Measurements from ENCODE around the gene CDK11A. TPM values are rescaled to one million over a fixed set of nuclear protein-coding genes. Genes with fewer than 3 reads are reported as not detected.

Gene CDK11A
- polyA plus RNA-seq, 3 donors, result 4.4 to 80.1 (median 13.3) TPM

- H3K4me1 ChIP-seq (ENCODE audit: control insufficient read depth in 1 of 2, insufficient read depth in 2 of 2, low read length in 2 of 2), result peaks cover 0 to under 1% of the 10 kb centered on the region in 2 donors
- peak overlapping the region in 2 of 7 donors; percentile 40 to 42 for H3K27ac Mint-ChIP-seq
- H3K9ac ChIP-seq (ENCODE audit: insufficient read depth, low read length, poor library complexity, severe bottlenecking), result no peak overlapping the region
- no peak for DNase-seq
- no peak overlapping the region for H3K4me2 ChIP-seq (replicated peaks; ENCODE audit: extremely low read depth, low read length, poor library complexity, severe bottlenecking)
- peaks cover 37% of the 10 kb centered on the region for H3K79me2 ChIP-seq (ENCODE audit: insufficient read depth, low read length)
- WGBS (ENCODE audit: insufficient coverage), result 96% methylated on average over 16 of the region's 16 CpGs
- peaks cover 2% of the 10 kb centered on the region for H3K4me1 Mint-ChIP-seq
- H3K27me3 Mint-ChIP-seq (ENCODE audit: low read depth in 3 of 3), result peaks cover 0 to 2% (median 0%) of the 10 kb centered on the region in 3 donors
- no peak overlapping the region for H3K4me3 Mint-ChIP-seq
- H3K27me3 ChIP-seq (ENCODE audit: control insufficient read depth in 2 of 2, insufficient read depth in 2 of 2, low read length in 2 of 2), result no peaks in the 10 kb centered on the region
- no peaks in the 10 kb centered on the region for H3K9me3 Mint-ChIP-seq
- H2AFZ ChIP-seq (ENCODE audit: insufficient read depth, low read depth, low read length, poor library complexity, severe bottlenecking), result no peak overlapping the region
- H3K9me3 ChIP-seq (replicated peaks in 1 of 2; ENCODE audit: control insufficient read depth in 1 of 2, insufficient read depth in 1 of 2, low read length in 2 of 2), result no peaks in the 10 kb centered on the region
- no peak overlapping the region for H3K4me3 ChIP-seq (replicated peaks in 1 of 3; ENCODE audit: low read depth in 2 of 3, low read length in 3 of 3)
- H3K36me3 ChIP-seq (replicated peaks in 1 of 2; ENCODE audit: control insufficient read depth in 1 of 2, insufficient read depth in 2 of 2, low read length in 2 of 2), result peaks cover 61 to 67% of the 10 kb centered on the region in 2 donors
- no peak overlapping the region for H3K27ac ChIP-seq (ENCODE audit: low read depth in 1 of 2, low read length in 2 of 2)
- H3K36me3 Mint-ChIP-seq, result peaks cover 54 to 64% of the 10 kb centered on the region in 2 donors
- intact Hi-C loops (cut with micrococcal nuclease), result no loop called here
- TF ChIP-seq, protein P1, sequence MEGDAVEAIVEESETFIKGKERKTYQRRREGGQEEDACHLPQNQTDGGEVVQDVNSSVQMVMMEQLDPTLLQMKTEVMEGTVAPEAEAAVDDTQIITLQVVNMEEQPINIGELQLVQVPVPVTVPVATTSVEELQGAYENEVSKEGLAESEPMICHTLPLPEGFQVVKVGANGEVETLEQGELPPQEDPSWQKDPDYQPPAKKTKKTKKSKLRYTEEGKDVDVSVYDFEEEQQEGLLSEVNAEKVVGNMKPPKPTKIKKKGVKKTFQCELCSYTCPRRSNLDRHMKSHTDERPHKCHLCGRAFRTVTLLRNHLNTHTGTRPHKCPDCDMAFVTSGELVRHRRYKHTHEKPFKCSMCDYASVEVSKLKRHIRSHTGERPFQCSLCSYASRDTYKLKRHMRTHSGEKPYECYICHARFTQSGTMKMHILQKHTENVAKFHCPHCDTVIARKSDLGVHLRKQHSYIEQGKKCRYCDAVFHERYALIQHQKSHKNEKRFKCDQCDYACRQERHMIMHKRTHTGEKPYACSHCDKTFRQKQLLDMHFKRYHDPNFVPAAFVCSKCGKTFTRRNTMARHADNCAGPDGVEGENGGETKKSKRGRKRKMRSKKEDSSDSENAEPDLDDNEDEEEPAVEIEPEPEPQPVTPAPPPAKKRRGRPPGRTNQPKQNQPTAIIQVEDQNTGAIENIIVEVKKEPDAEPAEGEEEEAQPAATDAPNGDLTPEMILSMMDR (IDR thresholded peaks at IDR 0.05), result no peak
- H4K20me1 ChIP-seq (ENCODE audit: insufficient read depth, low read length), result peaks cover 68% of the 10 kb centered on the region
Measured at GRCh38 chr1:1753607-1754005, 29.4 kb upstream of the CDK11A start.

GRCh38 chr1:1752636-1753606 lies 28.8 kb upstream of the CDK11A start:
- Mint-ChIP-seq H3K36me3 (peaks cover 47 to 57% of the 10 kb centered on the region in 2 donors), H3K27ac (peak overlapping the region in 2 of 7 donors; percentile 31 to 40)

More at GRCh38 chr1:1752636-1753606, 28.8 kb upstream of the CDK11A start:
- TF ChIP-seq, protein P1 (IDR thresholded peaks at IDR 0.05), result no peak
- Histone ChIP-seq H3K27me3 (ENCODE audit: control insufficient read depth in 2 of 2, insufficient read depth in 2 of 2, low read length in 2 of 2) (no peaks in the 10 kb centered on the region), H3K79me2 (ENCODE audit: insufficient read depth, low read length) (peaks cover 30% of the 10 kb centered on the region), H2AFZ (ENCODE audit: insufficient read depth, low read depth, low read length, poor library complexity, severe bottlenecking) (no peak overlapping the region), H3K4me1 (ENCODE audit: control insufficient read depth in 1 of 2, insufficient read depth in 2 of 2, low read length in 2 of 2) (no peaks in the 10 kb centered on the region), H3K9ac (ENCODE audit: insufficient read depth, low read length, poor library complexity, severe bottlenecking) (no peak overlapping the region), H3K9me3 (replicated peaks in 1 of 2; ENCODE audit: control insufficient read depth in 1 of 2, insufficient read depth in 1 of 2, low read length in 2 of 2) (no peaks in the 10 kb centered on the region), H4K20me1 (ENCODE audit: insufficient read depth, low read length) (peaks cover 61% of the 10 kb centered on the region), H3K36me3 (replicated peaks in 1 of 2; ENCODE audit: control insufficient read depth in 1 of 2, insufficient read depth in 2 of 2, low read length in 2 of 2) (peaks cover 54 to 60% of the 10 kb centered on the region in 2 donors), H3K4me3 (replicated peaks in 1 of 3; ENCODE audit: low read depth in 2 of 3, low read length in 3 of 3) (no peak overlapping the region), H3K4me2 (replicated peaks; ENCODE audit: extremely low read depth, low read length, poor library complexity, severe bottlenecking) (no peak overlapping the region), H3K27ac (ENCODE audit: low read depth in 1 of 2, low read length in 2 of 2) (peak overlapping the region; percentile 17 to 26)
- no peak for DNase-seq
- H3K4me3 Mint-ChIP-seq, result no peak overlapping the region
- intact Hi-C loops (cut with micrococcal nuclease), result no loop called here
- peaks cover 0 to 2% (median 0%) of the 10 kb centered on the region in 3 donors for H3K27me3 Mint-ChIP-seq (ENCODE audit: low read depth in 3 of 3)
- H3K9me3 Mint-ChIP-seq, result no peaks in the 10 kb centered on the region
- H3K4me1 Mint-ChIP-seq, result peaks cover 3% of the 10 kb centered on the region
- WGBS (ENCODE audit: insufficient coverage), result 91% methylated on average over 22 of the region's 37 CpGs

All from CD14-positive monocyte (primary cell).